Mucosa of rectum (tissue), 2 donors: ENCODE measurements around the gene ARRB2.
"Not testable (repeated sequence)": the region's sequence is repeated elsewhere in the genome, so short reads cannot be mapped to it uniquely, and the experiment has no call there.

ENCODE experiments used
- H3K27ac ChIP-seq, 2 donors: one replicate each; pipeline ENCODE4 v1.7.0; 2013; ENCODE audit warnings: inconsistent platforms in 2 of 2, low read depth in 2 of 2, low read length in 2 of 2
- H3K27me3 ChIP-seq, 2 donors: one replicate each; pipeline ENCODE4 v1.7.0; 2013; ENCODE audit warnings: low read length in 2 of 2; ENCODE audit not compliant: control insufficient read depth in 2 of 2, insufficient read depth in 2 of 2
- H3K36me3 ChIP-seq, 2 donors: one replicate each; pipeline ENCODE4 v1.7.0; 2013; ENCODE audit warnings: low read length in 2 of 2; ENCODE audit not compliant: control insufficient read depth in 2 of 2, insufficient read depth in 2 of 2
- H3K4me1 ChIP-seq, 2 donors: one replicate each; pipeline ENCODE4 v1.7.0; 2013; ENCODE audit warnings: low read length in 2 of 2, mild to moderate bottlenecking in 1 of 2; ENCODE audit not compliant: control insufficient read depth in 2 of 2, insufficient read depth in 2 of 2
- H3K4me3 ChIP-seq, 2 donors: one replicate each; pipeline ENCODE4 v1.7.0; 2013; ENCODE audit warnings: low read length in 2 of 2
- H3K9ac ChIP-seq, 2 donors: one replicate each; pipeline ENCODE4 v1.7.0; 2013; ENCODE audit warnings: low read length in 2 of 2, low read depth in 1 of 2, mild to moderate bottlenecking in 1 of 2
- H3K9me3 ChIP-seq, 2 donors: one replicate each; pipeline ENCODE4 v1.7.0; 2013; ENCODE audit warnings: low read length in 2 of 2; ENCODE audit not compliant: control insufficient read depth in 2 of 2
- donor health status: healthy.
- donor health status: Normal muscosa, but diverticular disease.

Gene ARRB2

GRCh38 chr17:4674685-4674998 is 35.8 kb upstream of the ARRB2 start:
- Histone ChIP-seq H3K27me3 (no peaks in the 10 kb centered on the region), H3K9ac (no peak overlapping the region), H3K9me3 (no peaks in the 10 kb centered on the region), H3K36me3 (peaks cover 53 to 70% of the 10 kb centered on the region in 2 donors), H3K4me3 (no peak overlapping the region), H3K27ac (no peak overlapping the region), H3K4me1 (no peaks in the 10 kb centered on the region)

GRCh38 chr17:4675791-4676190 is 34.6 kb upstream of the ARRB2 start:
- H3K4me3 ChIP-seq, result no peak overlapping the region
- H3K4me1 ChIP-seq, result no peaks in the 10 kb centered on the region
- H3K9ac ChIP-seq, result no peak overlapping the region
- H3K36me3 ChIP-seq, result peaks cover 57 to 72% of the 10 kb centered on the region in 2 donors
- H3K27me3 ChIP-seq, result no peaks in the 10 kb centered on the region
- H3K27ac ChIP-seq, result no peak overlapping the region
- H3K9me3 ChIP-seq, result no peaks in the 10 kb centered on the region

DNA sequence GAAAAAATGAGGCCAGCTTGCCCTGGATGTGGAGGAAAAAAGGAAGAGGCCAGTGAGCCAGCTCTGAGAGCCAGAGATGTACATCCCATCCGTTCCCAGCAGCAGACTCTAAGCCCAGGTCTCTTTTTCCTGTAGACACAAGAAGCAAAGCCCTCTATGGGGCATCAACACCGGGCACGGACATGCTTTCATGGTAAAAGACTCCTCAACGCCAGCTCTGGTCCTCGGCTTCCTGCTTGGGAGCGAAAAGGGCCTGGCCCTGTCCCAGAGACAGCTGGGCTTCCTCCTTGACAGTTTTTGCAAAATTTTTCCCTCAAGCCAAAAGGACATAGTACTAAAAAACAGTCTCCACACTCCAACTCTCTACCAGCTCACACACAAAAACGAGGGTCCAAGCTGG is 33.6 kb upstream of the ARRB2 start:
- Histone ChIP-seq H3K36me3 (peaks cover 51 to 62% of the 10 kb centered on the region in 2 donors), H3K27ac (no peak overlapping the region), H3K9ac (no peak overlapping the region)

GRCh38 chr17:4678448-4679026 is 31.9 kb upstream of the ARRB2 start:
- Histone ChIP-seq H3K27ac (no peak overlapping the region), H3K27me3 (no peaks in the 10 kb centered on the region), H3K4me3 (no peak overlapping the region), H3K9me3 (no peaks in the 10 kb centered on the region), H3K4me1 (no peaks in the 10 kb centered on the region), H3K9ac (no peak overlapping the region), H3K36me3 (peaks cover 48 to 64% of the 10 kb centered on the region in 2 donors)

More for the DNA sequence above, 33.6 kb upstream of the ARRB2 start:
- H3K27me3 ChIP-seq, result no peaks in the 10 kb centered on the region
- no peaks in the 10 kb centered on the region for H3K4me1 ChIP-seq
- H3K9me3 ChIP-seq, result no peaks in the 10 kb centered on the region
- no peak overlapping the region for H3K4me3 ChIP-seq

GRCh38 chr17:4679658-4680057 is 30.8 kb upstream of the ARRB2 start:
- Histone ChIP-seq H3K36me3 (peaks cover 38 to 53% of the 10 kb centered on the region in 2 donors), H3K27ac (no peak overlapping the region), H3K9ac (no peak overlapping the region)

DNA sequence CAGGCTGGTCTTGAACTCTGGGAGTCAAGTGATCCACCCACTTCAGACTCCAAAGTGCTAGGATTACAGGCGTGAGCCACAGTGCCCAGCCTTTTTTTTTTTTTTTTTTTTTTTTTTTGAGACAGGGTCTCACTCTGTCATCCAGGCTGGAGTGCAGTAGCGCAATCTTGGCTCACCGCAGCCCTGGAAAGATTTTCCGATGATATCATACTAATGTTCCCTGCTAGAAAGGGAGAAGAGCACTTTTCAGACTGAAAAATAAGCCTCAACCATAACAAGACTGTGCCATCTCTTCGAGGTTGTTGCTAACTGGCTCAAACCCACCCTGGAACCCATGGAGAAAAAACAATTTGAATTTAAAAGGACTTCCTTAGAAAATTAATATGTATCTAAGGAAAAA is 26.7 kb upstream of the ARRB2 start:
- not testable (repeated sequence) for H3K4me1 ChIP-seq, H3K9me3 ChIP-seq, H3K4me3 ChIP-seq, H3K9ac ChIP-seq, H3K27me3 ChIP-seq, H3K27ac ChIP-seq
- peaks cover 14 to 26% of the 10 kb centered on the region in 2 donors for H3K36me3 ChIP-seq

More at GRCh38 chr17:4679658-4680057, 30.8 kb upstream of the ARRB2 start:
- H3K4me1 ChIP-seq, result no peaks in the 10 kb centered on the region
- H3K27me3 ChIP-seq, result no peaks in the 10 kb centered on the region
- no peaks in the 10 kb centered on the region for H3K9me3 ChIP-seq
- no peak overlapping the region for H3K4me3 ChIP-seq

GRCh38 chr17:4689872-4690271 is 20.6 kb upstream of the ARRB2 start:
- H3K4me3 ChIP-seq, H3K27ac ChIP-seq, H3K9ac ChIP-seq, H3K4me1 ChIP-seq, H3K27me3 ChIP-seq, H3K9me3 ChIP-seq: not testable (repeated sequence)
- H3K36me3 ChIP-seq, result peaks cover 5 to 16% of the 10 kb centered on the region in 2 donors

GRCh38 chr17:4690745-4691144 is 19.7 kb upstream of the ARRB2 start:
- Histone ChIP-seq H3K4me3 (no peak overlapping the region), H3K9me3 (no peaks in the 10 kb centered on the region), H3K4me1 (no peaks in the 10 kb centered on the region), H3K9ac (no peak overlapping the region), H3K27me3 (no peaks in the 10 kb centered on the region), H3K36me3 (peaks cover 5 to 12% of the 10 kb centered on the region in 2 donors), H3K27ac (no peak overlapping the region)

- Histone ChIP-seq H3K9ac (no peak overlapping the region), H3K9me3 (no peaks in the 10 kb centered on the region), H3K27me3 (no peaks in the 10 kb centered on the region), H3K4me1 (no peaks in the 10 kb centered on the region), H3K36me3 (peaks cover 9 to 12% of the 10 kb centered on the region in 2 donors), H3K4me3 (no peak overlapping the region), H3K27ac (no peak overlapping the region)
Measured at GRCh38 chr17:4691686-4692085, 18.7 kb upstream of the ARRB2 start.

- H3K4me1 ChIP-seq, result no peaks in the 10 kb centered on the region
- H3K4me3 ChIP-seq, result no peak overlapping the region
- H3K27me3 ChIP-seq, result no peaks in the 10 kb centered on the region
- H3K9ac ChIP-seq, result no peak overlapping the region
- H3K9me3 ChIP-seq, result no peaks in the 10 kb centered on the region
- peaks cover 9 to 11% of the 10 kb centered on the region in 2 donors for H3K36me3 ChIP-seq
- H3K27ac ChIP-seq, result no peak overlapping the region
Measured at GRCh38 chr17:4693416-4693815, 17.0 kb upstream of the ARRB2 start.

- H3K4me1 ChIP-seq, result no peaks in the 10 kb centered on the region
- no peaks in the 10 kb centered on the region for H3K9me3 ChIP-seq
- H3K4me3 ChIP-seq, result no peak overlapping the region
- H3K27me3 ChIP-seq, result no peaks in the 10 kb centered on the region
- peak overlapping the region in 1 of 2 donors; percentile 10 for H3K27ac ChIP-seq
- no peak overlapping the region for H3K9ac ChIP-seq
- H3K36me3 ChIP-seq, result peaks cover 2 to 4% of the 10 kb centered on the region in 2 donors
Measured at GRCh38 chr17:4696437-4696805, 14.0 kb upstream of the ARRB2 start.
